HEK293 (cell line): ENCODE results near the gene NFKBIE.

Experiments used
- CTCF ChIA-PET: fragments of 350-600 bp; formaldehyde crosslinking; extraction: SDS; loops from one replicate; lab custom pipeline; 2021; ENCODE audit warnings: antibody characterized with exemption; lab: Yijun Ruan, JAX
- POLR2A ChIA-PET: fragments of 300-600 bp; formaldehyde crosslinking; extraction: SDS; loops from one replicate; lab custom pipeline; 2020; ENCODE audit warnings: antibody characterized with exemption, inconsistent platforms; lab: Yijun Ruan, JAX
- H3K27ac ChIP-seq: fragments of 200-500 bp; sonication (Bioruptor generic); 2 replicates; pipeline ENCODE4 v1.5.1; 2014; ENCODE audit warnings: low read depth, low read length, control low read depth, inconsistent platforms; ENCODE audit errors: extremely low read depth
- H3K36me3 ChIP-seq, 2 experiments: fragments of 200-500 bp in 1 of 2; sonication (Bioruptor generic) in 1 of 2; 1 replicate in 1 of 2; 2 replicates in 1 of 2; pipeline ENCODE4 v1.5.1; 2014 to 2017; ENCODE audit warnings: inconsistent platforms in 2 of 2, low read length in 2 of 2; ENCODE audit not compliant: control insufficient read depth in 2 of 2, insufficient read depth in 1 of 2
- H3K4me1 ChIP-seq: fragments of 200-500 bp; sonication (Bioruptor generic); 2 replicates; pipeline ENCODE4 v1.5.1; 2014; ENCODE audit warnings: mild to moderate bottlenecking, low read length, inconsistent platforms; ENCODE audit not compliant: control insufficient read depth, insufficient read depth
- H3K4me3 ChIP-seq: 2 replicates; pipeline ENCODE4 v1.5.1; 2011; ENCODE audit warnings: low read depth, mild to moderate bottlenecking, control low read depth, low read length, moderate library complexity
- H3K9me3 ChIP-seq: fragments of 200-500 bp; sonication (Bioruptor generic); 2 replicates; pipeline ENCODE4 v1.5.1; 2014; ENCODE audit warnings: low read depth, low read length, inconsistent platforms; ENCODE audit not compliant: control insufficient read depth, insufficient read depth
- HOXA7 ChIP-seq: sonication (generic); formaldehyde crosslinking; IDR thresholded peaks from 2 replicates; pipeline ENCODE4 v1.8.1; 2022; ENCODE audit warnings: missing genetic modification reagents, borderline replicate concordance
- MEIS1 ChIP-seq: sonication (generic); formaldehyde crosslinking; IDR thresholded peaks from 2 replicates; pipeline ENCODE4 v1.8.1; 2022; ENCODE audit warnings: missing genetic modification reagents, mild to moderate bottlenecking, borderline replicate concordance
- MZF1 ChIP-seq: fragments of 450-650 bp; formaldehyde crosslinking; IDR thresholded peaks from 2 replicates; pipeline ENCODE4 v1.5.1; 2017; ENCODE audit warnings: missing biosample characterization, missing genetic modification characterization, borderline replicate concordance
- SCRT1 ChIP-seq: fragments of 450-650 bp; formaldehyde crosslinking; IDR thresholded peaks from 2 replicates; pipeline ENCODE4 v1.5.1; 2016; ENCODE audit warnings: missing biosample characterization, missing genetic modification characterization, borderline replicate concordance
- ZBTB7A ChIP-seq: fragments of 450-650 bp; formaldehyde crosslinking; IDR thresholded peaks from 2 replicates; pipeline ENCODE4 v1.5.1; 2016; ENCODE audit warnings: low read depth, missing biosample characterization, missing genetic modification characterization
- ZFP3 ChIP-seq: fragments of 450-650 bp; formaldehyde crosslinking; IDR thresholded peaks from 2 replicates; pipeline ENCODE4 v1.5.1; 2016; ENCODE audit warnings: low read depth, missing biosample characterization, missing genetic modification characterization
- ZIC2 ChIP-seq: fragments of 450-650 bp; formaldehyde crosslinking; IDR thresholded peaks from 2 replicates; pipeline ENCODE4 v1.5.1; 2016; ENCODE audit warnings: missing biosample characterization, missing genetic modification characterization
- ZNF155 ChIP-seq: fragments of 450-650 bp; formaldehyde crosslinking; IDR thresholded peaks from 2 replicates; pipeline ENCODE4 v1.5.1; 2016; ENCODE audit warnings: missing biosample characterization, missing genetic modification characterization
- ZNF169 ChIP-seq: fragments of 450-650 bp; formaldehyde crosslinking; IDR thresholded peaks from 2 replicates; pipeline ENCODE4 v1.5.1; 2016; ENCODE audit warnings: missing biosample characterization, missing genetic modification characterization
- ZNF2 ChIP-seq: fragments of 450-650 bp; formaldehyde crosslinking; IDR thresholded peaks from 2 replicates; pipeline ENCODE4 v1.5.1; 2016; ENCODE audit warnings: missing biosample characterization, missing genetic modification characterization
- ZNF221 ChIP-seq: fragments of 450-650 bp; formaldehyde crosslinking; IDR thresholded peaks from 2 replicates; pipeline ENCODE4 v1.5.1; 2017; ENCODE audit warnings: missing biosample characterization, missing genetic modification characterization, borderline replicate concordance
- ZNF239 ChIP-seq: fragments of 450-650 bp; formaldehyde crosslinking; IDR thresholded peaks from 2 replicates; pipeline ENCODE4 v1.5.1; 2016; ENCODE audit warnings: missing biosample characterization, missing genetic modification characterization
- ZNF248 ChIP-seq: fragments of 450-650 bp; formaldehyde crosslinking; IDR thresholded peaks from 2 replicates; pipeline ENCODE4 v1.5.1; 2017; ENCODE audit warnings: missing biosample characterization, missing genetic modification characterization
- ZNF266 ChIP-seq: fragments of 450-650 bp; formaldehyde crosslinking; IDR thresholded peaks from 2 replicates; pipeline ENCODE4 v1.5.1; 2016; ENCODE audit warnings: missing biosample characterization, missing genetic modification characterization, low read depth
- ZNF354C ChIP-seq: fragments of 450-650 bp; formaldehyde crosslinking; IDR thresholded peaks from 2 replicates; pipeline ENCODE4 v1.5.1; 2016; ENCODE audit warnings: missing biosample characterization, missing genetic modification characterization, low read depth, borderline replicate concordance
- ZNF423 ChIP-seq: fragments of 450-650 bp; formaldehyde crosslinking; IDR thresholded peaks from 2 replicates; pipeline ENCODE4 v1.5.1; 2016; ENCODE audit warnings: missing biosample characterization, missing genetic modification characterization
- ZNF473 ChIP-seq: fragments of 450-650 bp; formaldehyde crosslinking; IDR thresholded peaks from 2 replicates; pipeline ENCODE4 v1.5.1; 2017; ENCODE audit warnings: missing biosample characterization, missing genetic modification characterization
- ZNF510 ChIP-seq: fragments of 450-650 bp; formaldehyde crosslinking; IDR thresholded peaks from 2 replicates; pipeline ENCODE4 v1.5.1; 2018; ENCODE audit warnings: mild to moderate bottlenecking, missing genetic modification characterization, missing biosample characterization; ENCODE audit not compliant: insufficient replicate concordance
- ZNF571 ChIP-seq: fragments of 450-650 bp; formaldehyde crosslinking; IDR thresholded peaks from 2 replicates; pipeline ENCODE4 v1.5.0; 2017; ENCODE audit warnings: missing biosample characterization, missing genetic modification characterization
- ZNF600 ChIP-seq: fragments of 450-650 bp; formaldehyde crosslinking; IDR thresholded peaks from 2 replicates; pipeline ENCODE4 v1.5.1; 2016; ENCODE audit warnings: missing biosample characterization, missing genetic modification characterization
- ZNF626 ChIP-seq: fragments of 450-650 bp; sonication (Bioruptor Pico); formaldehyde crosslinking; IDR thresholded peaks from 2 replicates; pipeline ENCODE4 v1.5.1; 2018; ENCODE audit warnings: missing biosample characterization, missing genetic modification characterization, inconsistent platforms
- ZNF660 ChIP-seq: fragments of 450-650 bp; IDR thresholded peaks from 2 replicates; pipeline ENCODE4 v1.5.1; 2018; ENCODE audit warnings: missing biosample characterization, mild to moderate bottlenecking, missing genetic modification characterization
- ZNF677 ChIP-seq: fragments of 450-650 bp; IDR thresholded peaks from 2 replicates; pipeline ENCODE4 v1.5.0; 2018; ENCODE audit warnings: missing biosample characterization, mild to moderate bottlenecking, missing genetic modification characterization, moderate library complexity
- ZNF76 ChIP-seq: fragments of 450-650 bp; formaldehyde crosslinking; IDR thresholded peaks from 2 replicates; pipeline ENCODE4; 2016; ENCODE audit warnings: low read depth, missing biosample characterization, missing genetic modification characterization, borderline replicate concordance
- ZNF830 ChIP-seq: fragments of 450-650 bp; IDR thresholded peaks from 2 replicates; pipeline ENCODE4 v1.5.0; 2018; ENCODE audit warnings: missing biosample characterization, missing genetic modification characterization, low read depth, mild to moderate bottlenecking, moderate library complexity
- ZNF843 ChIP-seq: fragments of 450-650 bp; formaldehyde crosslinking; IDR thresholded peaks from 2 replicates; pipeline ENCODE4 v1.5.1; 2016; ENCODE audit warnings: missing biosample characterization, missing genetic modification characterization
- ZSCAN23 ChIP-seq: fragments of 450-650 bp; formaldehyde crosslinking; IDR thresholded peaks from 2 replicates; pipeline ENCODE4 v1.5.1; 2016; ENCODE audit warnings: missing biosample characterization, missing genetic modification characterization
- ZXDB ChIP-seq: fragments of 450-650 bp; formaldehyde crosslinking; IDR thresholded peaks from 2 replicates; pipeline ENCODE4 v1.5.1; 2016; ENCODE audit warnings: missing biosample characterization, missing genetic modification characterization
- TF ChIP-seq, protein P1 (sequence below): fragments of 450-650 bp; formaldehyde crosslinking; IDR thresholded peaks from 2 replicates; pipeline ENCODE4 v1.5.1; 2016; ENCODE audit warnings: missing biosample characterization, missing genetic modification characterization, low read depth
- TF ChIP-seq, protein P2 (sequence below): fragments of 450-650 bp; formaldehyde crosslinking; IDR thresholded peaks from 2 replicates; pipeline ENCODE4 v1.5.1; 2016; ENCODE audit warnings: missing biosample characterization, missing genetic modification characterization, low read depth
- TF ChIP-seq, protein P3 (sequence below): fragments of 450-650 bp; formaldehyde crosslinking; IDR thresholded peaks from 2 replicates; pipeline ENCODE4 v1.5.1; 2016; ENCODE audit warnings: missing biosample characterization, missing genetic modification characterization
- TF ChIP-seq, protein P4 (sequence below): fragments of 450-650 bp; formaldehyde crosslinking; IDR thresholded peaks from 2 replicates; pipeline ENCODE4 v1.5.1; 2016; ENCODE audit warnings: missing biosample characterization, missing genetic modification characterization

NFKBIE gene

DNA sequence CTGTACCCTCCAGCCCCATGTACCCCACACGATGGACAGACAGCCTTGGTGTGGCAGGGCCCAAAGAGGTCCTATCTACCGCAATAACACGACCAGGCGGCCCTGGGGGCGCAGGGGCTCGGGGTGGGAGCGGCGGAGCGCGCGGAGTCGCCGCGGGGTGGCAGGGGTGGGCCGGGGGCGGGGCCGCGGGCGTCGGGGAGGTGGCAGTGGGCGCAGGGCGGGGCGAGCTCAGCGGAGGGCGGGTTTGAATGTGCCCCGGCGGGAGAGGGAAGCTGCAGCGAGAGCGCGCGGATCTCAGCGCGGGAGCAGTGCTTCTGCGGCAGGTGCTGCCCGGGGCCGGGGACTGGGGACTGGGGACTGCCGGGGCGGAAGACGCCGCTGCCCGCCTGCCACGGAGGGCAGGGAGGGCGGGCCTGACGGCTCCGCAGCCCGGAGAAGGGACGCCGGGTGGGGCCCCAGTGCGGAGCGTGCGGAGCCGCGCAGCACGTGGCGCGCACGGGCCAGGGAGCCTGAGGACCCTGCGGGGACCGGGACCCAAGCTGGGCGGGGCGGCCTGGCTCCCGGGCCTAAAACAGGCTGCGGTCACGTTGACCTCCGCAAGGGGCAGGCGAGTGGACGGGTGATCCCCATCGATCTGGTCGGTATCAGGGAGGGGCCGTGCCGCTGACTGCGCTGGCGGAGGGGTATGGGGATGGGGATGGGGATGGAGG is 41.9 kb downstream of the NFKBIE start, which contains the start of gene SLC29A1:
Gene SLC29A1 (plus strand): TSS at position 277 of the 710 bp plus-strand sequence. CDS start 3,719 bp downstream, outside the sequence.
- peaks cover 0 to 2% of the 10 kb centered on the region in 2 experiments; a peak in 1 of 3 replicates for H3K36me3 ChIP-seq
- peak within 1 kb of the TSS; percentile 55 for H3K4me3 ChIP-seq
- CTCF ChIA-PET: interaction anchor here (0.6 to 11.1 kb wide), 14 partner anchors 13 to 462 kb away, joined by 3 to 148 read pairs (median 4); partner anchors contain the start of genes HSP90AB1 and SLC35B2
- peak within 1 kb of the TSS; percentile 66; the same call in 1 of the 2 replicates for H3K27ac ChIP-seq
- POLR2A ChIA-PET: interaction anchor here (0.5 to 5.7 kb wide), 19 partner anchors 9 to 594 kb away, joined by 3 to 90 read pairs (median 5); partner anchors contain the start of genes GTPBP2, HSP90AB1, MRPS18A and SLC35B2
- H3K9me3 ChIP-seq: no peaks in the 10 kb centered on the region
- peaks cover 25% of the 10 kb centered on the region for H3K4me1 ChIP-seq
- TF ChIP-seq ZNF830 (no peak), ZBTB7A (tag by site-specific recombination) (no peak), ZIC2 (tag by site-specific recombination) (peak; percentile 88), ZNF155 (tag by site-specific recombination) (no peak), ZNF423 (tag by site-specific recombination) (no peak), ZNF76 (tag by site-specific recombination) (no peak; the same call in 1 of the 2 replicates), SCRT1 (tag by site-specific recombination) (no peak), ZNF571 (no peak), ZNF660 (tag by site-specific recombination) (peak; percentile 61; the same call in 1 of the 2 replicates), ZNF248 (tag by site-specific recombination) (no peak), ZNF266 (no peak), MEIS1 (no peak), ZNF843 (no peak), ZNF510 (tag by site-specific recombination) (no peak), ZNF2 (tag by site-specific recombination) (no peak), ZNF600 (tag by site-specific recombination) (no peak; the same call in 1 of the 2 replicates), ZFP3 (tag by site-specific recombination) (no peak), ZNF169 (tag by site-specific recombination) (no peak), HOXA7 (CRISPR knock-in tag) (no peak; the same call in 1 of the 2 replicates), ZSCAN23 (tag by site-specific recombination) (no peak), ZNF626 (tag by site-specific recombination) (no peak), ZNF239 (tag by site-specific recombination) (no peak), ZNF221 (tag by site-specific recombination) (no peak), ZNF354C (tag by site-specific recombination) (no peak), MZF1 (tag by site-specific recombination) (peak; percentile 74), ZXDB (tag by site-specific recombination) (0 out of 2 replicates have a peak, but pooled peaks have one; percentile 12), ZNF677 (tag by site-specific recombination) (no peak), ZNF473 (tag by site-specific recombination) (no peak)
- TF ChIP-seq, protein P1, sequence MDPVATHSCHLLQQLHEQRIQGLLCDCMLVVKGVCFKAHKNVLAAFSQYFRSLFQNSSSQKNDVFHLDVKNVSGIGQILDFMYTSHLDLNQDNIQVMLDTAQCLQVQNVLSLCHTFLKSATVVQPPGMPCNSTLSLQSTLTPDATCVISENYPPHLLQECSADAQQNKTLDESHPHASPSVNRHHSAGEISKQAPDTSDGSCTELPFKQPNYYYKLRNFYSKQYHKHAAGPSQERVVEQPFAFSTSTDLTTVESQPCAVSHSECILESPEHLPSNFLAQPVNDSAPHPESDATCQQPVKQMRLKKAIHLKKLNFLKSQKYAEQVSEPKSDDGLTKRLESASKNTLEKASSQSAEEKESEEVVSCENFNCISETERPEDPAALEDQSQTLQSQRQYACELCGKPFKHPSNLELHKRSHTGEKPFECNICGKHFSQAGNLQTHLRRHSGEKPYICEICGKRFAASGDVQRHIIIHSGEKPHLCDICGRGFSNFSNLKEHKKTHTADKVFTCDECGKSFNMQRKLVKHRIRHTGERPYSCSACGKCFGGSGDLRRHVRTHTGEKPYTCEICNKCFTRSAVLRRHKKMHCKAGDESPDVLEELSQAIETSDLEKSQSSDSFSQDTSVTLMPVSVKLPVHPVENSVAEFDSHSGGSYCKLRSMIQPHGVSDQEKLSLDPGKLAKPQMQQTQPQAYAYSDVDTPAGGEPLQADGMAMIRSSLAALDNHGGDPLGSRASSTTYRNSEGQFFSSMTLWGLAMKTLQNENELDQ (tag by site-specific recombination): no peak
- TF ChIP-seq, protein P2, sequence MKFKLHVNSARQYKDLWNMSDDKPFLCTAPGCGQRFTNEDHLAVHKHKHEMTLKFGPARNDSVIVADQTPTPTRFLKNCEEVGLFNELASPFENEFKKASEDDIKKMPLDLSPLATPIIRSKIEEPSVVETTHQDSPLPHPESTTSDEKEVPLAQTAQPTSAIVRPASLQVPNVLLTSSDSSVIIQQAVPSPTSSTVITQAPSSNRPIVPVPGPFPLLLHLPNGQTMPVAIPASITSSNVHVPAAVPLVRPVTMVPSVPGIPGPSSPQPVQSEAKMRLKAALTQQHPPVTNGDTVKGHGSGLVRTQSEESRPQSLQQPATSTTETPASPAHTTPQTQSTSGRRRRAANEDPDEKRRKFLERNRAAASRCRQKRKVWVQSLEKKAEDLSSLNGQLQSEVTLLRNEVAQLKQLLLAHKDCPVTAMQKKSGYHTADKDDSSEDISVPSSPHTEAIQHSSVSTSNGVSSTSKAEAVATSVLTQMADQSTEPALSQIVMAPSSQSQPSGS (tag by site-specific recombination): no peak
- TF ChIP-seq, protein P3, sequence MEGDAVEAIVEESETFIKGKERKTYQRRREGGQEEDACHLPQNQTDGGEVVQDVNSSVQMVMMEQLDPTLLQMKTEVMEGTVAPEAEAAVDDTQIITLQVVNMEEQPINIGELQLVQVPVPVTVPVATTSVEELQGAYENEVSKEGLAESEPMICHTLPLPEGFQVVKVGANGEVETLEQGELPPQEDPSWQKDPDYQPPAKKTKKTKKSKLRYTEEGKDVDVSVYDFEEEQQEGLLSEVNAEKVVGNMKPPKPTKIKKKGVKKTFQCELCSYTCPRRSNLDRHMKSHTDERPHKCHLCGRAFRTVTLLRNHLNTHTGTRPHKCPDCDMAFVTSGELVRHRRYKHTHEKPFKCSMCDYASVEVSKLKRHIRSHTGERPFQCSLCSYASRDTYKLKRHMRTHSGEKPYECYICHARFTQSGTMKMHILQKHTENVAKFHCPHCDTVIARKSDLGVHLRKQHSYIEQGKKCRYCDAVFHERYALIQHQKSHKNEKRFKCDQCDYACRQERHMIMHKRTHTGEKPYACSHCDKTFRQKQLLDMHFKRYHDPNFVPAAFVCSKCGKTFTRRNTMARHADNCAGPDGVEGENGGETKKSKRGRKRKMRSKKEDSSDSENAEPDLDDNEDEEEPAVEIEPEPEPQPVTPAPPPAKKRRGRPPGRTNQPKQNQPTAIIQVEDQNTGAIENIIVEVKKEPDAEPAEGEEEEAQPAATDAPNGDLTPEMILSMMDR (tag by site-specific recombination): no peak
- TF ChIP-seq, protein P4, sequence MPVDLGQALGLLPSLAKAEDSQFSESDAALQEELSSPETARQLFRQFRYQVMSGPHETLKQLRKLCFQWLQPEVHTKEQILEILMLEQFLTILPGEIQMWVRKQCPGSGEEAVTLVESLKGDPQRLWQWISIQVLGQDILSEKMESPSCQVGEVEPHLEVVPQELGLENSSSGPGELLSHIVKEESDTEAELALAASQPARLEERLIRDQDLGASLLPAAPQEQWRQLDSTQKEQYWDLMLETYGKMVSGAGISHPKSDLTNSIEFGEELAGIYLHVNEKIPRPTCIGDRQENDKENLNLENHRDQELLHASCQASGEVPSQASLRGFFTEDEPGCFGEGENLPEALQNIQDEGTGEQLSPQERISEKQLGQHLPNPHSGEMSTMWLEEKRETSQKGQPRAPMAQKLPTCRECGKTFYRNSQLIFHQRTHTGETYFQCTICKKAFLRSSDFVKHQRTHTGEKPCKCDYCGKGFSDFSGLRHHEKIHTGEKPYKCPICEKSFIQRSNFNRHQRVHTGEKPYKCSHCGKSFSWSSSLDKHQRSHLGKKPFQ (tag by site-specific recombination): no peak
